ENCODE results near the gene LSM7. TPM values are rescaled to one million over a fixed set of nuclear protein-coding genes. Genes with fewer than 3 reads are reported as not detected.
"Not testable (repeated sequence)": the region's sequence is repeated elsewhere in the genome, so short reads cannot be mapped to it uniquely, and the experiment has no call there.

LSM7 gene
- total RNA-seq, 1 experiment from 2014 or later, result 421 TPM

- no peak within 1 kb of the TSS for H3K4me3 ChIP-seq (ENCODE audit: insufficient read depth, low read depth, low read length)
- no peaks in the 10 kb centered on the region for H3K36me3 ChIP-seq (replicated peaks; ENCODE audit: control insufficient read depth, insufficient read depth, low read length)
- peaks cover 5% of the 10 kb centered on the region; the same call in 1 of the 2 replicates for H3K27me3 ChIP-seq (ENCODE audit: control insufficient read depth, insufficient read depth, low read length)
- DNase-seq, result peak; percentile 92
Measured at GRCh38 chr19:2359992-2360685, 31.8 kb upstream of the LSM7 start, which contains the start of gene TMPRSS9. TMPRSS9 (plus strand) TSS chr19:2360265; CDS start chr19:2389786, 29,521 bp downstream.

- Histone ChIP-seq H3K27me3 (ENCODE audit: control insufficient read depth, insufficient read depth, low read length) (peaks cover 5% of the 10 kb centered on the region; the same call in 1 of the 2 replicates), H3K36me3 (replicated peaks; ENCODE audit: control insufficient read depth, insufficient read depth, low read length) (no peaks in the 10 kb centered on the region; the same call in 1 of the 2 replicates), H3K4me3 (ENCODE audit: insufficient read depth, low read depth, low read length) (no peak overlapping the region)
- peak; percentile 58 for DNase-seq
Measured at GRCh38 chr19:2358548-2359173, 30.3 kb upstream of the LSM7 start.

GRCh38 chr19:2357279-2358206 lies 29.2 kb upstream of the LSM7 start:
- H3K27me3 ChIP-seq (ENCODE audit: control insufficient read depth, insufficient read depth, low read length), result peaks cover 5% of the 10 kb centered on the region; the same call in 1 of the 2 replicates
- DNase-seq, result no peak
- no peak overlapping the region for H3K4me3 ChIP-seq (ENCODE audit: insufficient read depth, low read depth, low read length)
- no peaks in the 10 kb centered on the region; the same call in 1 of the 2 replicates for H3K36me3 ChIP-seq (replicated peaks; ENCODE audit: control insufficient read depth, insufficient read depth, low read length)

- Histone ChIP-seq H3K27me3 (ENCODE audit: control insufficient read depth, insufficient read depth, low read length) (peaks cover 5% of the 10 kb centered on the region; the same call in 1 of the 2 replicates), H3K36me3 (replicated peaks; ENCODE audit: control insufficient read depth, insufficient read depth, low read length) (no peaks in the 10 kb centered on the region; the same call in 1 of the 2 replicates), H3K4me3 (ENCODE audit: insufficient read depth, low read depth, low read length) (no peak overlapping the region)
- DNase-seq, result peak; percentile 73
Measured at GRCh38 chr19:2356036-2356646, 27.8 kb upstream of the LSM7 start.

GRCh38 chr19:2355168-2356035 lies 27.0 kb upstream of the LSM7 start:
- peak; percentile 32 for DNase-seq
- H3K36me3 ChIP-seq (replicated peaks; ENCODE audit: control insufficient read depth, insufficient read depth, low read length), result no peaks in the 10 kb centered on the region; the same call in 1 of the 2 replicates
- no peak overlapping the region for H3K4me3 ChIP-seq (ENCODE audit: insufficient read depth, low read depth, low read length)
- H3K27me3 ChIP-seq (ENCODE audit: control insufficient read depth, insufficient read depth, low read length), result peaks cover 2% of the 10 kb centered on the region; the same call in 1 of the 2 replicates

GRCh38 chr19:2354670-2355069 lies 26.3 kb upstream of the LSM7 start:
- DNase-seq, result peak; percentile 48
- Histone ChIP-seq H3K27me3 (ENCODE audit: control insufficient read depth, insufficient read depth, low read length) (peaks cover 1% of the 10 kb centered on the region; the same call in 1 of the 2 replicates), H3K36me3 (replicated peaks; ENCODE audit: control insufficient read depth, insufficient read depth, low read length) (no peaks in the 10 kb centered on the region; the same call in 1 of the 2 replicates), H3K4me3 (ENCODE audit: insufficient read depth, low read depth, low read length) (no peak overlapping the region)

GRCh38 chr19:2353887-2354592 lies 25.7 kb upstream of the LSM7 start:
- Histone ChIP-seq H3K36me3 (replicated peaks; ENCODE audit: control insufficient read depth, insufficient read depth, low read length) (no peaks in the 10 kb centered on the region; the same call in 1 of the 2 replicates), H3K27me3 (ENCODE audit: control insufficient read depth, insufficient read depth, low read length) (peaks cover 1% of the 10 kb centered on the region; the same call in 1 of the 2 replicates), H3K4me3 (ENCODE audit: insufficient read depth, low read depth, low read length) (no peak overlapping the region)
- DNase-seq, result peak; percentile 67

- Histone ChIP-seq H3K36me3 (replicated peaks; ENCODE audit: control insufficient read depth, insufficient read depth, low read length) (peaks cover 2% of the 10 kb centered on the region; the same call in 1 of the 2 replicates), H3K27me3 (ENCODE audit: control insufficient read depth, insufficient read depth, low read length) (no peaks in the 10 kb centered on the region), H3K4me3 (ENCODE audit: insufficient read depth, low read depth, low read length) (no peak overlapping the region)
- peak; percentile 47 for DNase-seq
Measured at GRCh38 chr19:2353159-2353886, 24.9 kb upstream of the LSM7 start.

GRCh38 chr19:2352121-2352520 lies 23.7 kb upstream of the LSM7 start:
- H3K4me3 ChIP-seq (ENCODE audit: insufficient read depth, low read depth, low read length), result no peak overlapping the region
- DNase-seq, result no peak
- H3K27me3 ChIP-seq (ENCODE audit: control insufficient read depth, insufficient read depth, low read length), result no peaks in the 10 kb centered on the region
- peaks cover 2% of the 10 kb centered on the region; the same call in 1 of the 2 replicates for H3K36me3 ChIP-seq (replicated peaks; ENCODE audit: control insufficient read depth, insufficient read depth, low read length)

GRCh38 chr19:2351591-2351990 lies 23.2 kb upstream of the LSM7 start:
- Histone ChIP-seq H3K4me3 (ENCODE audit: insufficient read depth, low read depth, low read length) (no peak overlapping the region), H3K27me3 (ENCODE audit: control insufficient read depth, insufficient read depth, low read length) (no peaks in the 10 kb centered on the region), H3K36me3 (replicated peaks; ENCODE audit: control insufficient read depth, insufficient read depth, low read length) (peaks cover 3% of the 10 kb centered on the region; the same call in 1 of the 2 replicates)
- DNase-seq, result no peak

- Histone ChIP-seq H3K27me3 (ENCODE audit: control insufficient read depth, insufficient read depth, low read length) (no peaks in the 10 kb centered on the region), H3K36me3 (replicated peaks; ENCODE audit: control insufficient read depth, insufficient read depth, low read length) (peaks cover 3% of the 10 kb centered on the region; the same call in 1 of the 2 replicates), H3K4me3 (ENCODE audit: insufficient read depth, low read depth, low read length) (no peak overlapping the region)
- no peak for DNase-seq
Measured at GRCh38 chr19:2350656-2351055, 22.3 kb upstream of the LSM7 start.

GRCh38 chr19:2349818-2350217 lies 21.4 kb upstream of the LSM7 start:
- not testable (repeated sequence) for DNase-seq; H3K36me3 ChIP-seq (replicated peaks; ENCODE audit: control insufficient read depth, insufficient read depth, low read length); H3K4me3 ChIP-seq (ENCODE audit: insufficient read depth, low read depth, low read length); H3K27me3 ChIP-seq (ENCODE audit: control insufficient read depth, insufficient read depth, low read length)
